Right lobe of liver (tissue), 6 donors: ENCODE measurements around the gene METTL26. TPM values are rescaled to one million over a fixed set of nuclear protein-coding genes. Genes with fewer than 3 reads are reported as not detected.
A peak's percentile ranks its signal among the peaks of the same experiment; 100 is the strongest.
"Not testable (repeated sequence)": the region's sequence is repeated elsewhere in the genome, so short reads cannot be mapped to it uniquely, and the experiment has no call there.

Experiments
- ATAC-seq, 4 donors: fragments of 200-7000 bp; cut with Tn5 transposase; one replicate each; pipeline ENCODE4 v1.9.1; 2020; ENCODE audit warnings: mild to moderate bottlenecking in 4 of 4, moderate library complexity in 4 of 4
- DNase-seq, 3 donors: peaks; one replicate each; pipeline ENCODE4 v3.0.0-alpha.2; 2020
- H3K27ac ChIP-seq, 3 donors: fragments of 200-600 bp; one replicate each; pipeline ENCODE4 v1.8.0; 2022
- H3K27me3 ChIP-seq, 2 donors: fragments of 200-600 bp; one replicate each; pipeline ENCODE4 v1.8.0; 2022
- H3K36me3 ChIP-seq, 4 donors: fragments of 200-600 bp; sonication (generic) in 1 of 4; one replicate each; pipeline versions ENCODE4 v1.5.1 to v1.8.0; 2017 to 2022; ENCODE audit warnings: control low read depth in 1 of 4
- H3K4me1 ChIP-seq, 4 donors: fragments of 200-600 bp; sonication (generic) in 1 of 4; one replicate each; pipeline versions ENCODE4 v1.5.1 to v1.8.0; 2017 to 2022; ENCODE audit warnings: control low read depth in 1 of 4
- H3K4me3 ChIP-seq, 3 donors: fragments of 200-600 bp; one replicate each; pipeline ENCODE4 v1.8.0; 2022
- H3K9me3 ChIP-seq, 4 donors: fragments of 200-600 bp; sonication (generic) in 1 of 4; one replicate each; pipeline versions ENCODE4 v1.5.1 to v1.8.0; 2017 to 2022; ENCODE audit warnings: control low read depth in 1 of 4
- CTCF ChIP-seq, 4 donors: fragments of 200-600 bp in 3 of 4; fragments of 450-650 bp in 1 of 4; IDR thresholded peaks; one replicate each; pipeline versions ENCODE4 v1.5.1 to v1.8.0; 2016 to 2022; ENCODE audit warnings: antibody characterized with exemption in 4 of 4, mild to moderate bottlenecking in 2 of 4
- POLR2A ChIP-seq: fragments of 450-650 bp; IDR thresholded peaks from one replicate; pipeline ENCODE4 v1.6.1; 2017; ENCODE audit warnings: antibody characterized with exemption, mild to moderate bottlenecking
- WGBS: methylation state at CpG from one replicate; pipeline ENCODE4 v1.1.6; 2018; ENCODE audit warnings: low coverage, low lambda C conversion rate; ENCODE audit not compliant: insufficient coverage; ENCODE audit errors: missing lambda C conversion rate; 5-methylcytosine and 5-hydroxymethylcytosine counted together
- intact Hi-C, 2 donors: fragments of 100-400 bp; cut with DNase I; formaldehyde crosslinking; loops; one replicate each; pipeline versions ENCODE4 v1.11.2 to v1.14.1; 2022
- total RNA-seq, 6 experiments: library from RNA; depleted of rRNA in 2 of 6; stranded (reverse); fragments of >200 nt in 2 of 6; fragmentation: NEBNext Ultra II Directional in 3 of 6; extraction: Animal tissue kit (Norgen Biotek cat#: 25700) in 3 of 6; gene quantifications; one replicate each; pipeline versions ENCODE4 v1.1.0 to v1.2.4, GENCODE V29; 2016 to 2023
- donor health status: DM: no; HTN: yes; CAD: no.
- donor health status: DM: no; HTN: no; CAD: no.
- donor health status: DM: no; HTN: no; CAD: no.
- donor health status: DM: no; HTN: yes; CAD: no.
- donor health status: DM: no; HTN: yes; CAD: no.

METTL26 gene
- total RNA-seq, 6 experiments from 2014 or later, result 22.7 to 126 (median 32.6) TPM

DNA sequence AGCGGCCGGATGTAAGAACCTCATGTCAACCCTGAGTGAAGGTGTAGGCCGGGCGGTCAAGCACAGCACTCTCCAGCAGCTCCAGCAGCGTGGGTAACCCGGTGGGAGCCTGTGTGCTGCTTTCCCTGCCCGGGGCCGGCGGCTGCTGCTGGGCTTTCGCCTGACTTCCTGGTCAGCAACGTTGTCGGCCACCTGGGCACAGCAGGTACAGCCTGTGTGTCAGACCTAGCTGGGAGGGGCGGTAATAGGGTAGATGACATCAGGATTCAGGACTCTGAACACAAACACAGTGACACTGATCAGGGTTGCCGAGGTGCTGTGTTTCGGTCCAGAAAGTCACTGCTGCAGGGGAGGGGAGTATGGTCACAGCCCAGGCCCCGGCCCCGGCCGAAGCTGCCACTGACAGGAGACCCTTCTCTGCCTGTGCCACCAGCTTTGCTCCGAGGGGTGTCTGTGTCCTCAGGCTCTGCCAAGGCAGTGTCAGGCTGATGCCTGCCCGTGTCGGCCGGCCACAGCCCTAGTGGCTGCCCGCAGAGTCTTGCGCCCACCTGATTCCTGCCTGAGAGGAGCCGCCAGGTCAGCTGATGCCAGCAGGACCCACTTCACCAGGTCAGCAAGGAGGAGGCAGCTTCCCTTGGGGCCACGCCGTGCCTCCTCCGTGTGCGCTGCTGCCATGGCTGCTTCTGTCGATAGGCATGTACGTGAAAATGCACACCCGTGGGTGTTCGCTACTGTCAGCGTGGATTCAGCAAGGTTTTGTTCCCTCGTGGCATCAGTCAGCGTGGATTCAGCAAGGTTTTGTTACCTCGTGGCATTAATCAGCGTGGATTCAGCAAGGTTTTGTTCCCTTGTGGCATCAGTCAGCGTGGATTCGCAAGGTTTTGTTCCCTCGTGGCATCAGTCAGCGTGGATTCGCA, 37.0 kb downstream of the METTL26 start:
- Histone ChIP-seq H3K4me3 (no peak overlapping the region), H3K9me3 (no peaks in the 10 kb centered on the region), H3K27me3 (no peaks in the 10 kb centered on the region), H3K4me1 (peaks cover 0 to 29% (median 12%) of the 10 kb centered on the region in 4 donors), H3K36me3 (no peaks in the 10 kb centered on the region), H3K27ac (peak overlapping the region in 2 of 3 donors; percentile 49)
- intact Hi-C loops, result no loop called here
- DNase-seq (peak in 2 of 3 donors; percentile 65 to 78), ATAC-seq (peak; percentile 33 to 86 (median 82))
- 92% methylated on average over 12 of the region's 43 CpGs for WGBS
- TF ChIP-seq POLR2A (no peak), CTCF (IDR thresholded peaks at IDR 0.05) (no peak)

GRCh38 chr16:597655-598054, 38.5 kb downstream of the METTL26 start:
- H3K4me3 ChIP-seq, DNase-seq, H3K9me3 ChIP-seq, intact Hi-C loops, H3K27me3 ChIP-seq, H3K36me3 ChIP-seq, H3K27ac ChIP-seq, ATAC-seq: not testable (repeated sequence)
- WGBS, result 92% methylated on average over 2 of the region's 7 CpGs
- peaks cover 0 to 44% (median 23%) of the 10 kb centered on the region in 4 donors for H3K4me1 ChIP-seq

GRCh38 chr16:596736-597060, 39.4 kb downstream of the METTL26 start:
- H3K27me3 ChIP-seq, result no peaks in the 10 kb centered on the region
- no peak for ATAC-seq
- H3K9me3 ChIP-seq, result no peaks in the 10 kb centered on the region
- no peak overlapping the region for H3K4me3 ChIP-seq
- DNase-seq, result no peak
- H3K4me1 ChIP-seq, result peaks cover 0 to 53% (median 28%) of the 10 kb centered on the region in 4 donors
- 84% methylated on average over 12 of the region's 12 CpGs for WGBS
- H3K36me3 ChIP-seq, result no peaks in the 10 kb centered on the region
- intact Hi-C loops, result no loop called here
- H3K27ac ChIP-seq, result no peak overlapping the region
- TF ChIP-seq CTCF (IDR thresholded peaks at IDR 0.05) (no peak), POLR2A (no peak)

GRCh38 chr16:595942-596735, 40.0 kb downstream of the METTL26 start:
- Histone ChIP-seq H3K4me3 (no peak overlapping the region), H3K4me1 (peaks cover 0 to 58% (median 31%) of the 10 kb centered on the region in 4 donors), H3K27me3 (no peaks in the 10 kb centered on the region), H3K9me3 (no peaks in the 10 kb centered on the region), H3K36me3 (no peaks in the 10 kb centered on the region), H3K27ac (peak overlapping the region in 2 of 3 donors; percentile 53 to 59)
- peak; percentile 76 to 85 (median 83) for DNase-seq
- no peak for TF ChIP-seq POLR2A
- no peak for TF ChIP-seq CTCF (IDR thresholded peaks at IDR 0.05)
- 32% methylated on average over 8 of the region's 34 CpGs for WGBS
- ATAC-seq, result peak in 3 of 4 donors; percentile 44 to 62 (median 55)
- intact Hi-C loops, result no loop called here
